CD4-positive, CD25-positive, alpha-beta regulatory T cell (primary cell): ENCODE data around the gene TMEM243. TPM values are rescaled to one million over a fixed set of nuclear protein-coding genes. Genes with fewer than 3 reads are reported as not detected.

Source experiments
- ATAC-seq, 2 donors: fragments of 150-1000 bp; cut with Tn5 transposase; one replicate each; pipeline ENCODE4 v1.10.0; 2021; ENCODE audit warnings: low read depth in 2 of 2, moderate number of reproducible peaks in 2 of 2, moderate library complexity in 1 of 2
- DNase-seq, 3 donors: peaks; one replicate each; pipeline versions ENCODE4 v3.0.0 to v3.0.0-alpha.2; 2012 to 2022; ENCODE audit warnings: mixed read lengths in 1 of 3
- H3K27ac ChIP-seq: one replicate; pipeline ENCODE4 v1.7.0; 2013; ENCODE audit warnings: mild to moderate bottlenecking, low read length; ENCODE audit not compliant: insufficient read depth, poor library complexity, severe bottlenecking
- H3K27me3 ChIP-seq: one replicate; pipeline ENCODE4 v1.7.0; 2013; ENCODE audit warnings: low read length; ENCODE audit not compliant: control insufficient read depth, insufficient read depth
- H3K36me3 ChIP-seq: one replicate; pipeline ENCODE4 v1.7.0; 2013; ENCODE audit warnings: mild to moderate bottlenecking, low read length, moderate library complexity; ENCODE audit not compliant: control insufficient read depth, insufficient read depth
- H3K4me1 ChIP-seq: 2 replicates; pipeline ENCODE4 v1.7.0; 2013; ENCODE audit warnings: mild to moderate bottlenecking, low read length; ENCODE audit not compliant: insufficient read depth, control insufficient read depth, poor library complexity, severe bottlenecking
- H3K4me3 ChIP-seq: one replicate; pipeline ENCODE4 v1.7.0; 2013; ENCODE audit warnings: low read depth, mild to moderate bottlenecking, low read length, moderate library complexity
- H3K9me3 ChIP-seq, 2 experiments: 1 replicate in 1 of 2; 2 replicates in 1 of 2; pipeline ENCODE4 v1.7.0; 2013; ENCODE audit warnings: low read length in 2 of 2, mild to moderate bottlenecking in 1 of 2, moderate library complexity in 1 of 2; ENCODE audit not compliant: control insufficient read depth in 2 of 2
- H3K27ac Mint-ChIP-seq, 3 donors: one replicate each; pipeline ENCODE4 v1.8.0; 2020 to 2022; ENCODE audit warnings: mild to moderate bottlenecking in 3 of 3, mixed read lengths in 3 of 3, moderate library complexity in 2 of 3
- H3K27me3 Mint-ChIP-seq: one replicate; pipeline ENCODE4 v1.8.0; 2022; ENCODE audit warnings: mild to moderate bottlenecking, mixed read lengths
- H3K36me3 Mint-ChIP-seq: one replicate; pipeline ENCODE4 v1.8.0; 2020; ENCODE audit warnings: mixed read lengths
- H3K4me1 Mint-ChIP-seq, 4 donors: one replicate each; pipeline ENCODE4 v1.8.0; 2020 to 2022; ENCODE audit warnings: mixed read lengths in 4 of 4, mild to moderate bottlenecking in 1 of 4
- H3K4me3 Mint-ChIP-seq, 4 donors: one replicate each; pipeline ENCODE4 v1.8.0; 2020 to 2022; ENCODE audit warnings: mild to moderate bottlenecking in 4 of 4, mixed read lengths in 4 of 4, moderate library complexity in 3 of 4
- H3K9me3 Mint-ChIP-seq, 7 donors: one replicate each; pipeline ENCODE4 v1.8.0; 2020 to 2022; ENCODE audit warnings: mixed read lengths in 7 of 7, mild to moderate bottlenecking in 3 of 7, moderate library complexity in 2 of 7
- polyA plus RNA-seq, 4 donors: library from polyadenylated mRNA; unstranded; fragments of 300-500 nt; fragmentation: Illumina TruSeq; gene quantifications; one replicate each; pipeline ENCODE4 v1.2.3, GENCODE V29; 2021
- total RNA-seq: library from RNA; stranded (reverse); gene quantifications from one replicate; pipeline ENCODE4 v1.2.3, GENCODE V29; 2022

Gene TMEM243
- total and polyA plus RNA-seq, 5 donors from 2014 or later, result 56.9 to 98.0 (median 78.7) TPM

DNA sequence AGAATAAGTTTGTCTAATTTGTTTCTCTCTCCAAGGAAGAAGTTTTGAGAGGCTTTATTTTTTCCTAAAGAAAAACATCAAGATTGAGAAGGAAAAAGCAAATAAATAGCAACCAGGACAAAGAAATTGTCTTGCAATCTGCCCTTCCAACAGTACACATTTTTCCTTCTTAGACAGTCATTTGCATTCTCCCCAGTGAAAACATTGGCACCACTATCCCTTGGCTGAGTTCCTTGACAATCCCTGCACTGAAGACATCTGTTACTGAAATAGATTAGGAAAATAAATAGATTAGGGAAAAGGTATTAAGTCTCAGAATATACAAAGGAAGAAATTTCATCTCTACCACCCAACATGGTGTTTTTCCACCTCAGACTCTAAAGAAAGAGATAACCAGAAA is 12.2 kb upstream of the TMEM243 start:
- H3K27ac ChIP-seq, result no peak overlapping the region
- H3K4me1 ChIP-seq, result no peaks in the 10 kb centered on the region
- ATAC-seq (no peak), DNase-seq (no peak)
- Mint-ChIP-seq H3K9me3 (no peaks in the 10 kb centered on the region), H3K4me3 (no peak overlapping the region), H3K27ac (no peak overlapping the region), H3K27me3 (peaks cover 21% of the 10 kb centered on the region), H3K36me3 (no peaks in the 10 kb centered on the region), H3K4me1 (peaks cover 0 to 2% (median 0%) of the 10 kb centered on the region in 4 donors)
- H3K4me3 ChIP-seq, result no peak overlapping the region
- no peaks in the 10 kb centered on the region for H3K36me3 ChIP-seq
- peaks cover 2% of the 10 kb centered on the region for H3K27me3 ChIP-seq
- no peaks in the 10 kb centered on the region for H3K9me3 ChIP-seq

GRCh38 chr7:87231258-87231657 is 11.7 kb upstream of the TMEM243 start:
- Mint-ChIP-seq H3K4me3 (no peak overlapping the region), H3K27ac (no peak overlapping the region), H3K9me3 (no peaks in the 10 kb centered on the region), H3K27me3 (peaks cover 21% of the 10 kb centered on the region), H3K4me1 (peaks cover 0 to 2% (median 0%) of the 10 kb centered on the region in 4 donors), H3K36me3 (no peaks in the 10 kb centered on the region)
- Histone ChIP-seq H3K36me3 (no peaks in the 10 kb centered on the region), H3K9me3 (no peaks in the 10 kb centered on the region), H3K27me3 (peaks cover 2% of the 10 kb centered on the region), H3K27ac (no peak overlapping the region), H3K4me3 (no peak overlapping the region), H3K4me1 (no peaks in the 10 kb centered on the region)
- ATAC-seq, result no peak
- DNase-seq, result no peak

GRCh38 chr7:87226495-87226894 is 7.0 kb upstream of the TMEM243 start:
- no peak overlapping the region for H3K4me3 ChIP-seq
- no peaks in the 10 kb centered on the region for H3K36me3 ChIP-seq
- ATAC-seq (no peak), DNase-seq (no peak)
- H3K9me3 Mint-ChIP-seq, result no peaks in the 10 kb centered on the region
- no peak overlapping the region for H3K4me3 Mint-ChIP-seq
- no peaks in the 10 kb centered on the region for H3K36me3 Mint-ChIP-seq
- H3K4me1 Mint-ChIP-seq, result peaks cover 0 to 3% (median 0%) of the 10 kb centered on the region in 4 donors
- no peak overlapping the region for H3K27ac ChIP-seq
- H3K27me3 Mint-ChIP-seq, result peaks cover 13% of the 10 kb centered on the region
- peaks cover 5% of the 10 kb centered on the region for H3K27me3 ChIP-seq
- no peaks in the 10 kb centered on the region for H3K9me3 ChIP-seq
- H3K4me1 ChIP-seq, result no peaks in the 10 kb centered on the region
- H3K27ac Mint-ChIP-seq, result no peak overlapping the region

- H3K4me1 ChIP-seq, result peaks cover 3% of the 10 kb centered on the region
- H3K27me3 Mint-ChIP-seq, result peaks cover 17% of the 10 kb centered on the region
- H3K9me3 Mint-ChIP-seq, result no peaks in the 10 kb centered on the region
- DNase-seq (no peak), ATAC-seq (no peak)
- H3K9me3 ChIP-seq, result no peaks in the 10 kb centered on the region
- H3K36me3 ChIP-seq, result no peaks in the 10 kb centered on the region
- no peak overlapping the region for H3K27ac ChIP-seq
- H3K27ac Mint-ChIP-seq, result peak overlapping the region in 1 of 3 donors; percentile 4
- H3K36me3 Mint-ChIP-seq, result no peaks in the 10 kb centered on the region
- peaks cover 0 to 10% (median 5%) of the 10 kb centered on the region in 4 donors for H3K4me1 Mint-ChIP-seq
- H3K4me3 ChIP-seq, result no peak overlapping the region
- H3K4me3 Mint-ChIP-seq, result no peak overlapping the region
- peaks cover 5% of the 10 kb centered on the region for H3K27me3 ChIP-seq
Observed at GRCh38 chr7:87225696-87226095, 6.2 kb upstream of the TMEM243 start.

- Mint-ChIP-seq H3K4me3 (no peak overlapping the region), H3K4me1 (peaks cover 2 to 13% (median 9%) of the 10 kb centered on the region in 4 donors), H3K9me3 (peaks cover 0 to 2% (median 0%) of the 10 kb centered on the region in 7 donors), H3K27me3 (peaks cover 21% of the 10 kb centered on the region), H3K27ac (no peak overlapping the region), H3K36me3 (no peaks in the 10 kb centered on the region)
- ATAC-seq (no peak), DNase-seq (no peak)
- Histone ChIP-seq H3K9me3 (no peaks in the 10 kb centered on the region), H3K27me3 (peaks cover 5% of the 10 kb centered on the region), H3K4me1 (peaks cover 12% of the 10 kb centered on the region), H3K36me3 (no peaks in the 10 kb centered on the region), H3K27ac (no peak overlapping the region), H3K4me3 (no peak overlapping the region)
Observed at GRCh38 chr7:87223666-87224065, 4.1 kb upstream of the TMEM243 start.

- H3K9me3 Mint-ChIP-seq, result peaks cover 0 to 2% (median 0%) of the 10 kb centered on the region in 7 donors
- DNase-seq, result no peak
- H3K27ac Mint-ChIP-seq, result peak overlapping the region in 2 of 3 donors; percentile 93 to 98
- no peaks in the 10 kb centered on the region for H3K9me3 ChIP-seq
- no peak for ATAC-seq
- H3K36me3 ChIP-seq, result no peaks in the 10 kb centered on the region
- H3K4me3 Mint-ChIP-seq, result peak overlapping the region in 3 of 4 donors; percentile 99 to 100 (median 99)
- peaks cover 5% of the 10 kb centered on the region for H3K27me3 ChIP-seq
- peaks cover 10% of the 10 kb centered on the region for H3K27me3 Mint-ChIP-seq
- peaks cover 18 to 37% (median 26%) of the 10 kb centered on the region in 4 donors for H3K4me1 Mint-ChIP-seq
- no peaks in the 10 kb centered on the region for H3K36me3 Mint-ChIP-seq
- peak overlapping the region; percentile 93 for H3K27ac ChIP-seq
- peak overlapping the region; percentile 81 for H3K4me3 ChIP-seq
- H3K4me1 ChIP-seq, result peaks cover 41% of the 10 kb centered on the region
Observed at GRCh38 chr7:87220734-87221215, 1.2 kb upstream of the TMEM243 start.

DNA sequence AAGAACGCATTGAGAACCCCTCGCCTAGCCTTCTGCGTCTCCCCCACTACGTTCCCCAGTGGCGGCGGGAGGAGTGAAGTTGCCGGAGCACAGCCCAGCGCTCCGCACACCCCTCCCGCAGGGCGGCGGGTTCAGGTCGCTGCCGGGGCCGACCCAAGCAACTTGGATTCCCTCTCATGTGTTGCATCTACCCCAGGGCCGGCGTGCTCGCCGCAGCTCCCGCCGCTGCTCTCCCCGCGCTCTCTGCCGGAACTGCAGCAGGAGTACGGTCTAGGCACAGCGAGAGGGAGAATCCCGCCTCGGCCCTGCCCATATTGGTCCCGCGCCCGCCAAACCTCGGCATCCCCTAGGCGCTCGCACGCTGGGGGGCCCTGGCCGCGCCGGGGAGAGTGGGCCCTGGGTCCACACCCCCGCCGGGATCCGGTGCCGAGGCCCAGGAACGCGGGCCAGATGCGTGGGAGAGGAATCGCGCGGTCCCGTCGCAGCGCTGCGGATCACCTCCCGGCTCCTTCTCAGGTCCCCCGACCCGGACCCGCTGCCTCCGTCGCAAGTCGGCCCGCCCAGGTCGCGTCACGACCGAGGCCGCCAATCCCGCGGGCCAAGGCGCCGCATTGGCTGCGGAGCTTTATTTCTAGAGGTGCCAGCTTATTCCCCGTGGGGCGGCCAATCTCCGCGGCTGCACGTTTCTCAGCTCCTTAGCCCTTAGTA is 648 bp upstream of the TMEM243 start:
- H3K36me3 Mint-ChIP-seq, result no peaks in the 10 kb centered on the region
- Histone ChIP-seq H3K27ac (peak overlapping the region; percentile 93), H3K9me3 (no peaks in the 10 kb centered on the region), H3K27me3 (peaks cover 5% of the 10 kb centered on the region), H3K36me3 (no peaks in the 10 kb centered on the region), H3K4me3 (peak overlapping the region; percentile 99), H3K4me1 (peaks cover 47% of the 10 kb centered on the region)
- peak; percentile 77 to 88 (median 84) for DNase-seq
- peaks cover 18 to 41% (median 30%) of the 10 kb centered on the region in 4 donors for H3K4me1 Mint-ChIP-seq
- peaks cover 0 to 2% (median 0%) of the 10 kb centered on the region in 7 donors for H3K9me3 Mint-ChIP-seq
- H3K27ac Mint-ChIP-seq, result peak overlapping the region; percentile 98 to 99 (median 99)
- peak overlapping the region in 3 of 4 donors; percentile 99 to 100 (median 99) for H3K4me3 Mint-ChIP-seq
- ATAC-seq, result peak; percentile 68 to 70
- H3K27me3 Mint-ChIP-seq, result peaks cover 7% of the 10 kb centered on the region
